Kidney capillary endothelial cell (primary cell): ENCODE data around the gene STAG3.
A peak's percentile ranks its signal among the peaks of the same experiment; 100 is the strongest.

Experiments
- DNase-seq: peaks from one replicate; pipeline ENCODE4 v3.0.0-alpha.2; 2018; ENCODE audit warnings: low spot score

STAG3 gene

GRCh38 chr7:100156331-100157068 lies 21.2 kb upstream of the STAG3 start:
- DNase-seq = no peak

GRCh38 chr7:100157069-100157333 lies 20.7 kb upstream of the STAG3 start:
- no peak for DNase-seq

GRCh38 chr7:100157334-100158228 lies 20.1 kb upstream of the STAG3 start:
- DNase-seq = peak; percentile 44

- DNase-seq = peak; percentile 57
These were observed 19.3 kb upstream of the STAG3 start, which contains the start of gene TRAPPC14 for GRCh38 chr7:100158229-100159098. TSS of gene TRAPPC14 (minus strand) at chr7:100158723. CDS start at chr7:100158499, 224 bp downstream.

- no peak for DNase-seq
These were observed 18.6 kb upstream of the STAG3 start for GRCh38 chr7:100159099-100159623.

GRCh38 chr7:100160067-100160466 lies 17.7 kb upstream of the STAG3 start:
- DNase-seq = no peak

GRCh38 chr7:100163006-100163531 lies 14.6 kb upstream of the STAG3 start:
- no peak for DNase-seq

GRCh38 chr7:100163871-100164270 lies 13.8 kb upstream of the STAG3 start:
- DNase-seq = no peak

- DNase-seq = no peak
These were observed 11.3 kb upstream of the STAG3 start for GRCh38 chr7:100166317-100166940.

- no peak for DNase-seq
These were observed 10.5 kb upstream of the STAG3 start for GRCh38 chr7:100166970-100167911.

GRCh38 chr7:100167912-100168323 lies 9.8 kb upstream of the STAG3 start:
- no peak for DNase-seq

GRCh38 chr7:100169147-100169850 lies 8.4 kb upstream of the STAG3 start:
- DNase-seq = no peak

- DNase-seq = no peak
These were observed 7.4 kb upstream of the STAG3 start for GRCh38 chr7:100170101-100170897.

GRCh38 chr7:100171087-100171681 lies 6.5 kb upstream of the STAG3 start:
- DNase-seq = no peak

GRCh38 chr7:100171840-100172239 lies 5.9 kb upstream of the STAG3 start:
- no peak for DNase-seq

GRCh38 chr7:100173806-100174495 lies 3.8 kb upstream of the STAG3 start:
- DNase-seq = no peak

GRCh38 chr7:100174582-100174981 lies 3.1 kb upstream of the STAG3 start:
- no peak for DNase-seq
